SK-N-SH (cell line): ENCODE measurements around the gene ARPC5L. TPM values are rescaled to one million over a fixed set of nuclear protein-coding genes. Genes with fewer than 3 reads are reported as not detected.

Experiments used
- CTCF ChIA-PET: fragments of 300-600, 350-600 bp; formaldehyde crosslinking; extraction: SDS; loops from one replicate; lab custom pipeline; 2021; lab: Yijun Ruan, JAX
- POLR2A ChIA-PET: fragments of 350-600 bp; sonication (Branson Sonifier 250); formaldehyde crosslinking; extraction: SDS; loops from one replicate; lab custom pipeline; 2020; ENCODE audit warnings: antibody characterized with exemption, inconsistent platforms; lab: Yijun Ruan, JAX
- DNase-seq: peaks from one replicate; pipeline ENCODE4 v3.0.0; 2012
- H2AFZ ChIP-seq: fragments of 200-600 bp; sonication (generic); 2 replicates; pipeline ENCODE4 v1.8.1; 2016; ENCODE audit warnings: antibody characterized with exemption, mild to moderate bottlenecking, low read depth
- H3F3A ChIP-seq: fragments of 200-600 bp; sonication (generic); replicated peaks from 2 replicates; pipeline ENCODE3; 2016; ENCODE audit warnings: antibody characterized with exemption, mild to moderate bottlenecking; ENCODE audit not compliant: insufficient read depth
- H3K27ac ChIP-seq, 2 experiments: fragments of 200-500 bp in 1 of 2; fragments of 200-600 bp in 1 of 2; sonication (Bioruptor generic) in 1 of 2; sonication (generic), shearing (Covaris generic) in 1 of 2; 2 replicates each; pipeline versions ENCODE4 v1.5.1 to v1.6.1; 2014 to 2016; ENCODE audit warnings: low read depth in 2 of 2, inconsistent platforms in 1 of 2, low read length in 1 of 2, mild to moderate bottlenecking in 1 of 2, mixed read lengths in 1 of 2
- H3K27me3 ChIP-seq: fragments of 200-600 bp; sonication (generic), shearing (Covaris generic); 2 replicates; pipeline ENCODE4 v1.6.1; 2016; ENCODE audit warnings: mixed run types; ENCODE audit not compliant: insufficient read depth
- H3K36me3 ChIP-seq, 2 experiments: fragments of 200-500 bp in 1 of 2; fragments of 200-600 bp in 1 of 2; sonication (Bioruptor generic) in 1 of 2; sonication (generic) in 1 of 2; replicated peaks in 1 of 2; 2 replicates each; pipeline versions ENCODE3 to v1.5.1; 2014 to 2016; ENCODE audit warnings: low read length in 1 of 2, mild to moderate bottlenecking in 1 of 2; ENCODE audit not compliant: insufficient read depth in 2 of 2, control insufficient read depth in 1 of 2
- H3K4me1 ChIP-seq, 2 experiments: fragments of 200-500 bp in 1 of 2; fragments of 200-600 bp in 1 of 2; sonication (Bioruptor generic) in 1 of 2; sonication (generic), shearing (Covaris generic) in 1 of 2; 2 replicates each; pipeline versions ENCODE4 v1.5.1 to v1.6.1; 2014 to 2016; ENCODE audit warnings: low read depth in 1 of 2, low read length in 1 of 2, mixed run types in 1 of 2; ENCODE audit not compliant: insufficient read depth in 2 of 2, control insufficient read depth in 1 of 2
- H3K4me2 ChIP-seq: fragments of 200-600 bp; sonication (generic), shearing (Covaris generic); 2 replicates; pipeline ENCODE4 v1.6.1; 2017; ENCODE audit warnings: mixed run types
- H3K4me3 ChIP-seq, 2 experiments: fragments of 200-500 bp in 1 of 2; fragments of 200-600 bp in 1 of 2; sonication (Bioruptor generic) in 1 of 2; sonication (generic), shearing (Covaris generic) in 1 of 2; 2 replicates each; pipeline versions ENCODE4 v1.5.1 to v1.8.1; 2014 to 2016; ENCODE audit warnings: low read depth in 2 of 2, inconsistent platforms in 1 of 2, low read length in 1 of 2, mild to moderate bottlenecking in 1 of 2, mixed read lengths in 1 of 2, moderate library complexity in 1 of 2
- H3K79me2 ChIP-seq: fragments of 200-600 bp; sonication (generic); 2 replicates; pipeline ENCODE4 v1.8.1; 2017; ENCODE audit warnings: mild to moderate bottlenecking; ENCODE audit not compliant: insufficient read depth
- H3K9ac ChIP-seq: fragments of 200-600 bp; sonication (generic); 2 replicates; pipeline ENCODE4 v1.6.1; 2017; ENCODE audit warnings: mixed run types
- H3K9me2 ChIP-seq: fragments of 200-600 bp; sonication (generic); 2 replicates; pipeline ENCODE4 v1.6.1; 2017; ENCODE audit warnings: mixed run types
- H3K9me3 ChIP-seq: fragments of 200-600 bp; sonication (generic); 2 replicates; pipeline ENCODE4 v1.6.1; 2017; ENCODE audit warnings: mixed run types, mild to moderate bottlenecking, moderate library complexity
- H4K20me1 ChIP-seq: fragments of 200-600 bp; sonication (generic); 2 replicates; pipeline ENCODE4 v1.6.1; 2017; ENCODE audit warnings: mild to moderate bottlenecking, mixed run types; ENCODE audit not compliant: insufficient read depth
- CHD2 ChIP-seq: fragments of 150-350 bp; IDR thresholded peaks from 2 replicates; pipeline ENCODE4 v1.6.1; 2018; ENCODE audit warnings: low read length; ENCODE audit not compliant: partially characterized antibody
- MXI1 ChIP-seq: IDR thresholded peaks from 2 replicates; pipeline ENCODE4 v1.6.1; 2012; ENCODE audit warnings: mild to moderate bottlenecking, low read depth, low read length, improper control_type of control experiment
- PBX3 ChIP-seq: IDR thresholded peaks from 2 replicates; pipeline ENCODE4; 2012
- RAD21 ChIP-seq: IDR thresholded peaks from 2 replicates; pipeline ENCODE4 v1.6.1; 2012; ENCODE audit warnings: mild to moderate bottlenecking, low read length
- WGBS: methylation state at CpG from one replicate; pipeline ENCODE4 v1.1.6; 2017; ENCODE audit warnings: low lambda C conversion rate; 5-methylcytosine and 5-hydroxymethylcytosine counted together
- polyA plus RNA-seq, 3 experiments: library from polyadenylated mRNA; depleted of rRNA; stranded (reverse); fragments of >200 nt; gene quantifications; 2 replicates each; pipeline ENCODE4 v1.2.3, GENCODE V29; 2012
- TF ChIP-seq, protein P1 (sequence below): fragments of 200-600 bp; sonication (generic); IDR thresholded peaks from 2 replicates; pipeline ENCODE4 v1.6.1; 2017; ENCODE audit warnings: antibody characterized with exemption, mild to moderate bottlenecking, moderate library complexity
- TF ChIP-seq, protein P2 (sequence below): IDR thresholded peaks from 2 replicates; pipeline ENCODE4 v1.4.0; 2012; ENCODE audit warnings: low read depth, borderline replicate concordance

Gene ARPC5L
- polyA plus RNA-seq, 1 of the 3 experiments (the other 2 are of a cell fraction): 73.1 TPM

GRCh38 chr9:124839612-124840299, 22.2 kb upstream of the ARPC5L start:
- H2AFZ ChIP-seq: no peak overlapping the region
- H3K9me3 ChIP-seq: no peaks in the 10 kb centered on the region
- TF ChIP-seq, protein P1, sequence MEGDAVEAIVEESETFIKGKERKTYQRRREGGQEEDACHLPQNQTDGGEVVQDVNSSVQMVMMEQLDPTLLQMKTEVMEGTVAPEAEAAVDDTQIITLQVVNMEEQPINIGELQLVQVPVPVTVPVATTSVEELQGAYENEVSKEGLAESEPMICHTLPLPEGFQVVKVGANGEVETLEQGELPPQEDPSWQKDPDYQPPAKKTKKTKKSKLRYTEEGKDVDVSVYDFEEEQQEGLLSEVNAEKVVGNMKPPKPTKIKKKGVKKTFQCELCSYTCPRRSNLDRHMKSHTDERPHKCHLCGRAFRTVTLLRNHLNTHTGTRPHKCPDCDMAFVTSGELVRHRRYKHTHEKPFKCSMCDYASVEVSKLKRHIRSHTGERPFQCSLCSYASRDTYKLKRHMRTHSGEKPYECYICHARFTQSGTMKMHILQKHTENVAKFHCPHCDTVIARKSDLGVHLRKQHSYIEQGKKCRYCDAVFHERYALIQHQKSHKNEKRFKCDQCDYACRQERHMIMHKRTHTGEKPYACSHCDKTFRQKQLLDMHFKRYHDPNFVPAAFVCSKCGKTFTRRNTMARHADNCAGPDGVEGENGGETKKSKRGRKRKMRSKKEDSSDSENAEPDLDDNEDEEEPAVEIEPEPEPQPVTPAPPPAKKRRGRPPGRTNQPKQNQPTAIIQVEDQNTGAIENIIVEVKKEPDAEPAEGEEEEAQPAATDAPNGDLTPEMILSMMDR: peak; percentile 63
- TF ChIP-seq, protein P2, sequence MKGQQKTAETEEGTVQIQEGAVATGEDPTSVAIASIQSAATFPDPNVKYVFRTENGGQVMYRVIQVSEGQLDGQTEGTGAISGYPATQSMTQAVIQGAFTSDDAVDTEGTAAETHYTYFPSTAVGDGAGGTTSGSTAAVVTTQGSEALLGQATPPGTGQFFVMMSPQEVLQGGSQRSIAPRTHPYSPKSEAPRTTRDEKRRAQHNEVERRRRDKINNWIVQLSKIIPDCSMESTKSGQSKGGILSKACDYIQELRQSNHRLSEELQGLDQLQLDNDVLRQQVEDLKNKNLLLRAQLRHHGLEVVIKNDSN: no peak
- TF ChIP-seq RAD21: peak; percentile 31
- no peak for TF ChIP-seq PBX3
- TF ChIP-seq CHD2: no peak
- no peaks in the 10 kb centered on the region for H3K79me2 ChIP-seq
- H3F3A ChIP-seq: peaks cover 8% of the 10 kb centered on the region
- no peak overlapping the region for H3K4me3 ChIP-seq
- 81% methylated on average over 9 of the region's 12 CpGs for WGBS
- H3K9ac ChIP-seq: no peak overlapping the region
- ChIA-PET POLR2A (interaction anchor here (1.0 kb wide), 1 partner anchor 16 kb away, joined by 4 read pairs; no protein-coding TSS in a partner anchor), CTCF (interaction anchor here (0.9 to 33.6 kb wide), 16 partner anchors 10 to 304 kb away, joined by 3 to 1436 read pairs (median 6); partner anchors contain the start of genes NR6A1, OLFML2A, SCAI and WDR38)
- no peaks in the 10 kb centered on the region for H3K27me3 ChIP-seq
- no peak overlapping the region for H3K4me2 ChIP-seq
- H3K27ac ChIP-seq: no peak overlapping the region
- no peaks in the 10 kb centered on the region for H3K9me2 ChIP-seq
- no peaks in the 10 kb centered on the region for H4K20me1 ChIP-seq
- no peaks in the 10 kb centered on the region for H3K36me3 ChIP-seq
- peaks cover 11% of the 10 kb centered on the region in 2 experiments; a peak in 3 of 4 replicates for H3K4me1 ChIP-seq
- DNase-seq: peak; percentile 77

- Histone ChIP-seq H3K4me3 (no peak overlapping the region), H3K4me2 (no peak overlapping the region), H4K20me1 (no peaks in the 10 kb centered on the region), H3F3A (peaks cover 2% of the 10 kb centered on the region), H3K27ac (no peak overlapping the region), H3K27me3 (no peaks in the 10 kb centered on the region), H2AFZ (no peak overlapping the region), H3K9me3 (no peaks in the 10 kb centered on the region), H3K79me2 (no peaks in the 10 kb centered on the region), H3K9ac (no peak overlapping the region), H3K4me1 (peaks cover 4 to 5% of the 10 kb centered on the region in 2 experiments; a peak in 3 of 4 replicates), H3K36me3 (no peaks in the 10 kb centered on the region), H3K9me2 (no peaks in the 10 kb centered on the region)
- CTCF ChIA-PET: interaction anchor here (0.7 to 33.6 kb wide), 19 partner anchors 10 to 303 kb away, joined by 3 to 1436 read pairs (median 5); partner anchors contain the start of genes NR6A1, OLFML2A, SCAI and WDR38
- 73% methylated on average over 6 of the region's 18 CpGs for WGBS
- POLR2A ChIA-PET: interaction anchor here (1.0 kb wide), 1 partner anchor 15 kb away, joined by 4 read pairs; no protein-coding TSS in a partner anchor
- DNase-seq: peak; percentile 42
- TF ChIP-seq MXI1 (no peak), CHD2 (no peak)
- TF ChIP-seq, protein P1: peak; percentile 65
Measured at GRCh38 chr9:124840300-124840833, 21.6 kb upstream of the ARPC5L start.
